D341Med (cell line): ENCODE results near the gene FNDC3B.
"Not testable (repeated sequence)": the region's sequence is repeated elsewhere in the genome, so short reads cannot be mapped to it uniquely, and the experiment has no call there.

Experiments
- DNase-seq: peaks from one replicate; pipeline ENCODE4 v3.0.0; 2012; ENCODE audit warnings: low spot score

FNDC3B gene

GRCh38 chr3:172341482-172342059 lies 302.2 kb downstream of the FNDC3B start:
- DNase-seq, result peak; percentile 52

- DNase-seq, result no peak
These were observed 302.8 kb downstream of the FNDC3B start for GRCh38 chr3:172342097-172342659.

- no peak for DNase-seq
These were observed 303.7 kb downstream of the FNDC3B start for GRCh38 chr3:172343117-172343516.

- no peak for DNase-seq
These were observed 304.6 kb downstream of the FNDC3B start for GRCh38 chr3:172343979-172344378.

GRCh38 chr3:172346161-172346560 lies 306.8 kb downstream of the FNDC3B start:
- no peak for DNase-seq

- no peak for DNase-seq
These were observed 308.7 kb downstream of the FNDC3B start for GRCh38 chr3:172347895-172348679.

GRCh38 chr3:172351895-172352466 lies 312.6 kb downstream of the FNDC3B start:
- no peak for DNase-seq

GRCh38 chr3:172352786-172353185 lies 313.4 kb downstream of the FNDC3B start:
- no peak for DNase-seq

- no peak for DNase-seq
These were observed 315.6 kb downstream of the FNDC3B start for GRCh38 chr3:172354931-172355499.

- no peak for DNase-seq
These were observed 316.5 kb downstream of the FNDC3B start for GRCh38 chr3:172355836-172356235.

- no peak for DNase-seq
These were observed 317.0 kb downstream of the FNDC3B start for GRCh38 chr3:172356427-172356826.

GRCh38 chr3:172357850-172358754 lies 318.7 kb downstream of the FNDC3B start:
- DNase-seq, result no peak

GRCh38 chr3:172359231-172359630 lies 319.9 kb downstream of the FNDC3B start:
- no peak for DNase-seq

GRCh38 chr3:172359996-172360395 lies 320.6 kb downstream of the FNDC3B start:
- no peak for DNase-seq

GRCh38 chr3:172362583-172362982 lies 323.2 kb downstream of the FNDC3B start:
- DNase-seq, result no peak

GRCh38 chr3:172364374-172365027 lies 325.1 kb downstream of the FNDC3B start:
- DNase-seq, result no peak

- DNase-seq, result no peak
These were observed 325.7 kb downstream of the FNDC3B start for GRCh38 chr3:172365028-172365567.

- no peak for DNase-seq
These were observed 328.1 kb downstream of the FNDC3B start for GRCh38 chr3:172367205-172368105.

- DNase-seq, result not testable (repeated sequence)
These were observed 329.2 kb downstream of the FNDC3B start for GRCh38 chr3:172368556-172368955.
